Common myeloid progenitor, CD34-positive (primary cell): ENCODE results near the gene BLOC1S6.
A peak's percentile ranks its signal among the peaks of the same experiment; 100 is the strongest.

Experiments used
- CTCF ChIA-PET: fragments of 350-600 bp; sonication (Branson Sonifier 250); formaldehyde crosslinking; loops from one replicate; lab custom pipeline; 2021; ENCODE audit warnings: antibody characterized with exemption; lab: Charles Lee
- POLR2A ChIA-PET: fragments of 350-600 bp; sonication (Branson Sonifier 250); formaldehyde crosslinking; loops from one replicate; lab custom pipeline; 2021; ENCODE audit warnings: antibody characterized with exemption; lab: Charles Lee
- DNase-seq, 3 donors: peaks; one replicate each; pipeline versions ENCODE4 v3.0.0 to v3.0.0-alpha.2; 2013
- H3K27ac ChIP-seq, 2 experiments: 1 replicate in 1 of 2; 2 replicates in 1 of 2; pipeline ENCODE4 v1.7.0; 2013; ENCODE audit warnings: inconsistent platforms in 2 of 2, low read length in 2 of 2, mild to moderate bottlenecking in 2 of 2, low read depth in 1 of 2, moderate library complexity in 1 of 2; ENCODE audit not compliant: severe bottlenecking in 2 of 2, insufficient read depth in 1 of 2, poor library complexity in 1 of 2
- H3K27me3 ChIP-seq, 5 experiments: replicated peaks in 2 of 5; 1 replicate in 3 of 5; 2 replicates in 2 of 5; pipeline versions ENCODE4 v1.6.1 to v1.7.0; 2013; ENCODE audit warnings: low read length in 4 of 5, mild to moderate bottlenecking in 2 of 5, moderate library complexity in 2 of 5, inconsistent platforms in 1 of 5; ENCODE audit not compliant: insufficient read depth in 5 of 5, control insufficient read depth in 4 of 5
- H3K36me3 ChIP-seq, 4 experiments: 1 replicate in 2 of 4; 2 replicates in 2 of 4; pipeline versions ENCODE4 v1.6.1 to v1.7.0; 2013; ENCODE audit warnings: low read length in 3 of 4, control low read depth in 1 of 4, mild to moderate bottlenecking in 1 of 4; ENCODE audit not compliant: control insufficient read depth in 4 of 4, insufficient read depth in 4 of 4
- H3K4me1 ChIP-seq, 4 experiments: 1 replicate in 3 of 4; 2 replicates in 1 of 4; pipeline versions ENCODE4 v1.6.1 to v1.7.1; 2013; ENCODE audit warnings: low read length in 3 of 4, mild to moderate bottlenecking in 3 of 4, control low read depth in 1 of 4, inconsistent platforms in 1 of 4, moderate library complexity in 1 of 4; ENCODE audit not compliant: control insufficient read depth in 4 of 4, insufficient read depth in 4 of 4; ENCODE audit errors: control extremely low read depth in 1 of 4
- H3K4me3 ChIP-seq, 7 experiments: 1 replicate in 4 of 7; 2 replicates in 3 of 7; pipeline versions ENCODE4 v1.5.1 to v1.7.0; 2013; ENCODE audit warnings: mild to moderate bottlenecking in 7 of 7, low read length in 6 of 7, moderate library complexity in 6 of 7, inconsistent platforms in 2 of 7, low read depth in 2 of 7, control low read depth in 1 of 7; ENCODE audit not compliant: insufficient read depth in 4 of 7, control insufficient read depth in 1 of 7; ENCODE audit errors: extremely low read depth in 1 of 7
- H3K9me3 ChIP-seq, 5 experiments: 1 replicate in 4 of 5; 2 replicates in 1 of 5; pipeline versions ENCODE4 v1.6.1 to v1.7.1; 2013; ENCODE audit warnings: low read length in 4 of 5, mild to moderate bottlenecking in 2 of 5, inconsistent platforms in 1 of 5, low read depth in 1 of 5, moderate library complexity in 1 of 5; ENCODE audit not compliant: control insufficient read depth in 4 of 5, insufficient read depth in 2 of 5; ENCODE audit errors: control extremely low read depth in 1 of 5
- WGBS: methylation state at CpG from one replicate; pipeline ENCODE4 v1.1.5; 2013; ENCODE audit not compliant: insufficient coverage; 5-methylcytosine and 5-hydroxymethylcytosine counted together

The BLOC1S6 gene

DNA sequence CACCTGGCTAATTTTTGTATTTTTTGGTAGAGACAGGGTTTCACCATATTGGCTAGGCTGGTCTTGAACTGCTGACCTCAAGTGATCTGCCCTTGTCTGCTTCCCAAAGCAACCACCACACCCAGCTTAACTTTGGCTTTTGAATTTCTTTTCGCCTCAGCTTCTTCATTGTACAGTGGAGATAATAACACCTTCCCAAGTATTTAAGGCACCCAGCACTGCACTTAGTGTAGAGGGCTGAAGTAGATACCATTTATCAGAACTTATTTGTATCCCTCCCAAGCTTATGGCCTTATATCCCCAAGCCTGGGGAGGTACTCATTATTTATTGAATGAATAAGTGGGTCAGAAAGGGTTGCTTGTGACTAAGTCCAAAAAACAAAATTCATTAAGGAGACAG, 50.0 kb downstream of the BLOC1S6 start:
- Histone ChIP-seq H3K27ac (peak overlapping the region; percentile 65 to 88), H3K27me3 (no peaks in the 10 kb centered on the region), H3K4me3 (peak overlapping the region in 4 of 7 experiments; percentile 40 to 65 (median 52)), H3K9me3 (no peaks in the 10 kb centered on the region), H3K4me1 (peaks cover 12 to 55% (median 44%) of the 10 kb centered on the region in 4 experiments), H3K36me3 (no peaks in the 10 kb centered on the region)
- DNase-seq: no peak
- CTCF ChIA-PET: interaction anchor here (0.9 to 1.4 kb wide), 6 partner anchors 8 to 68 kb away, joined by 3 to 4 read pairs (median 4); no protein-coding TSS in a partner anchor
- no CpG with 5 or more reads among the region's 1 CpG for WGBS
- POLR2A ChIA-PET: no interaction called here

DNA sequence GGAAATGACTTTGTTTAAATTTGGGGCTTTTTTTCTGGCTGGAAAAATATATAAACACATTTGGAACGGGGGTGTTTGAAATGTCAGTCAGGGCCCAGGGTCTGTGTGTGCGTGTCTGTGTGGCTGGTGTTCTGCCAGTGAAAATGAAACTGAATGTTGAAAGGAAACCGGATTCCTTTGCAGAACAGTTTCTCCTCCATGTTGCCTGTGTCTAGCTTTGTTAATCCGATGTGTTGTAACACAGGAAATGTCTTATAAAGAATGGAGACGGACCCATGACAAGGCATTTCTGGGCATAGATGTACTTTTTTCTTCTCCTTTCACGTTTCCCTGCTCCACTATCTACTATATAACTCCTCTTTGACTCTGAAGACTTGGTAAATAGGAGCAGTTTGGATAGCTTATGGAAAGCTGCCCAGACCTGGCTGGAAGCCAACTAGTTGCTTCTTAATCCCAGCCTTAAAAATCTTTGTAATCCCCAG, 50.4 kb downstream of the BLOC1S6 start:
- POLR2A ChIA-PET: no interaction called here
- Histone ChIP-seq H3K4me1 (peaks cover 14 to 57% (median 47%) of the 10 kb centered on the region in 4 experiments), H3K36me3 (no peaks in the 10 kb centered on the region), H3K9me3 (no peaks in the 10 kb centered on the region), H3K27me3 (no peaks in the 10 kb centered on the region), H3K4me3 (peak overlapping the region in 5 of 7 experiments; percentile 33 to 65 (median 58)), H3K27ac (peak overlapping the region; percentile 65 to 88)
- 0% methylated on average over 2 of the region's 6 CpGs for WGBS
- DNase-seq: peak; percentile 92 to 98 (median 97)
- CTCF ChIA-PET: interaction anchor here (0.9 to 1.4 kb wide), 7 partner anchors 8 to 68 kb away, joined by 3 to 4 read pairs (median 3); no protein-coding TSS in a partner anchor

DNA sequence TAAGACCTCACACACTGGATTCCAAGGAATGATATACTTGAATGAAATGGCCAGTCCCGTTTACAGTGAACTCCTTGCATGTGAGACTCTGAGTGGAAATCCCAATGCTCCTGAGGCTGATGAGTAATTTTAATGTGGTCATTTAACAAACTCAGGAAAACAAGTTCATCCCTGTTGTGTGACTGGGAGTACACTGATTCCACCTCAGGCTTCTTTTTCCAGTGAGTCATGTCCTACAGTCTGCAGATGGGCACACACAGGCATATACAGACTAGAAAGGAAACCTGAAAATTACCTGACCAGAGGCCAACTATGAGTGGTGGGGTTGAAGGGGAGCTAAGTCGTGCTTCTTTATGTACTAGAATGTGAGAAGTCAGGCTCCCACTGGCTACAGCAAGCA, 53.4 kb downstream of the BLOC1S6 start:
- CTCF ChIA-PET: interaction anchor here (0.7 to 1.2 kb wide), 2 partner anchors 210 to 211 kb away, joined by 3 read pairs; no protein-coding TSS in a partner anchor
- POLR2A ChIA-PET: no interaction called here
- H3K27me3 ChIP-seq: no peaks in the 10 kb centered on the region
- peaks cover 13 to 53% (median 42%) of the 10 kb centered on the region in 4 experiments for H3K4me1 ChIP-seq
- no peak overlapping the region for H3K4me3 ChIP-seq
- no peaks in the 10 kb centered on the region for H3K9me3 ChIP-seq
- no peaks in the 10 kb centered on the region for H3K36me3 ChIP-seq
- DNase-seq: no peak
- WGBS: 88% methylated on average over 1 of the region's 2 CpGs
- no peak overlapping the region for H3K27ac ChIP-seq

DNA sequence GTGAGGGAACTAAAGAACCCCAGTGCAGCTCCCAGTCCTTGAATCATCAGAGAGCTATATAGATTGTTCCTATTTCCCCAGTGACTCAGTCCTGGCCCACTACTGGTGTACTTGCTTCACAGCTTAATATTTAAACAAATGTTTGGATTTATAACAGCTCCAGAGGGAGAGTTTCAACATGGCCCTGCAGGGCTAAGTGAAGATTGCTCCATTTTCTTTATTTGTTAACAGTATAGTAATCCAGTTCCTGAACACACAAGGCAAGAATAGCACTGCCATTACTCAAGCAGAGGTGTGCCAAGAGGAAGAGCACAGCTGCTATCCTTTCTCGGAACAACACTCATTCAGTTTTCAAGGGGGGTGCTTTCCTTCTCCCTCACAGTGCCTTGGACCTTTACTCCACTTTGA, 54.2 kb downstream of the BLOC1S6 start:
- ChIA-PET POLR2A (no interaction called here), CTCF (interaction anchor here (0.7 to 2.4 kb wide), 3 partner anchors 17 to 212 kb away, joined by 3 to 6 read pairs (median 3); no protein-coding TSS in a partner anchor)
- Histone ChIP-seq H3K4me3 (no peak overlapping the region), H3K27ac (no peak overlapping the region), H3K9me3 (no peaks in the 10 kb centered on the region), H3K36me3 (no peaks in the 10 kb centered on the region), H3K27me3 (no peaks in the 10 kb centered on the region), H3K4me1 (peaks cover 11 to 45% (median 36%) of the 10 kb centered on the region in 4 experiments)
- peak in 1 of 3 donors; percentile 19 for DNase-seq
- no CpG with 5 or more reads among the region's 1 CpG for WGBS

DNA sequence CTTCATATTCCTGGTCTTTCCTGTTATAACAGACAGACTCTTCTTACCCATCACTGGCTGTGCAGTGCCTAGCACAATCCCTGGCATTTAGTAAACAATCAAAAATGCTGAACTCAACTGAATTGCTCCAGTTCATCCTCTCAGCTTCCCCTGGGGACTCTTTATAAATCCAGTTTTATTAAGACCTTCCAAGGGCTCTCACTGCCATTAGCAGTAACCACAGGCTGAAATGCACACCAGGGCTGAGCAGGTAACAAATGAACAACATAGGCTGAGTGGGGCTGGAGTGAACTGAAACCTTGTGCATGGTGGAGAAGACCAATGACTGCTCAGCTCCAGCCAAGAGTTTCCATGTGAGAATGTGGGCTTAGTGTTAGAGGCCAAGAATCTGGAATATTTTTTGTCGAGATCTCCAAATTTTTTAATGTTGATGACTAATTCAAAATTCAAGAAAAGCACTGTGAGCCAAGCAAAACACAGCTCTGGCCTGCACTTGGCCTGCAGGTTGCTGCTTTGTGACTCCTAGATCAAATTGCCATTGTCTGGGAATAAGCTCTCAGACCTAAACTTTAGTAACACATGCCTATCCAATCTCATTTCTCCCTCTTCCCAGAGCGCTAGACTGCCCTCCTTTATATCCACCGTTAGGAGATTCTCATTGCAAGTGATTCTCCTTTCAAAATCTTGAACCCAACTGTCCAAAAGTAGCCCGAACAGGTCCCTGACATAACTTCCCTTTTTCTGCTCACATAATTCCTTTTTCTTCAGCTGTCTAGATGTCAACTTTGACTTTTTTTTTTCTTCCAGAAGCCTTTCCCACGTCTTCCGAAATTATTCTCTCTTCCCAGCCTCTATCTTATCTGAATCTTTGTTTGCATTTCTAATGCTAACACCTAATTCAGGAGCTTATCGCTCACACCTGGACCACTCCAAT, 55.1 kb downstream of the BLOC1S6 start:
- Histone ChIP-seq H3K4me3 (no peak overlapping the region), H3K9me3 (no peaks in the 10 kb centered on the region), H3K27me3 (no peaks in the 10 kb centered on the region), H3K36me3 (no peaks in the 10 kb centered on the region), H3K27ac (no peak overlapping the region), H3K4me1 (peaks cover 9 to 36% (median 29%) of the 10 kb centered on the region in 4 experiments)
- DNase-seq: no peak
- WGBS: 73% methylated on average over 6 of the region's 7 CpGs
- POLR2A ChIA-PET: no interaction called here
- CTCF ChIA-PET: interaction anchor here (1.0 to 2.4 kb wide), 4 partner anchors 8 to 212 kb away, joined by 3 to 6 read pairs (median 3); no protein-coding TSS in a partner anchor

DNA sequence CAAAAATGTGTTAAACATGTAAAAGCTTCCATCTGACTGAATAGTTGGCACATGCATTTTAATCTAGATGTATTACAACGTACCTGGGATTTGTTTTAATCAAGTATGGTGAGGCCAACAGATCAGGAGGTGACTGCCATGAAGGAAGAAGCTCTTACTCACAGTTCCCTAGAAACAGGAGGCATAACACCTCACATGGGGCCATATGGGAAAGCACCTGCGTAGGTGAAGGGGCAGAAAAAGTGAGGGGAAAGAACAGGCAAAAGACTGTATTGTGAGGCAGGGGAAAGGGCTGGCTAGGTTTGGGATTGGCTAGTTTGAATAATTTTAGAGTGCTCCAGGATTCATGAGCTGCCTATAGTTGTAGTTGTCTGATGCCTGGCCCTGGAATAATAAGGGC, 57.3 kb downstream of the BLOC1S6 start:
- Histone ChIP-seq H3K27me3 (no peaks in the 10 kb centered on the region), H3K4me1 (peaks cover 5 to 22% (median 20%) of the 10 kb centered on the region in 4 experiments), H3K4me3 (no peak overlapping the region), H3K9me3 (no peaks in the 10 kb centered on the region), H3K36me3 (no peaks in the 10 kb centered on the region), H3K27ac (no peak overlapping the region)
- ChIA-PET POLR2A (no interaction called here), CTCF (interaction anchor here (1.4 kb wide), 1 partner anchor 9 kb away, joined by 5 read pairs; no protein-coding TSS in a partner anchor)
- DNase-seq: no peak
- WGBS: 90% methylated on average over 2 of the region's 2 CpGs
